ENCODE data around the gene CRYL1.

DNA sequence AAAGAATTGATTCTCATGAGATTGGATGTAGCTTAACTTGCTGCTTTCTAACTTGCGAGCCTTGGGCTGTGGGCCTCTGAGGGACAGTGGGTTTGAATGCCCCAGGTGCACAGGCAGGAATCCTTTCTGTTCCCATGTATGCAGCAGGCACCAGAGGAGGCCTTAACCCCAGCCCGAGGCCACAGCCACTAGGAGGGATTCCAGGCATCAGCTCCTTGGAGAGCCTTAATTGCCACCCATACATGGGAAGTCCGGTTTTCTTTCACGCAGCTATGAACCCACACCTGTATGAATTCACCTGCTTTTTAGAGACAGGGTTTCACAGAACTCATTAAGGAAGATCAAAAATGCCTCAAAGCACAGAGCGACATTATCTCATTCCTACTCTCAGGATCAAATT is 117.9 kb downstream of the CRYL1 start:
- TF ChIP-seq, protein P1, sequence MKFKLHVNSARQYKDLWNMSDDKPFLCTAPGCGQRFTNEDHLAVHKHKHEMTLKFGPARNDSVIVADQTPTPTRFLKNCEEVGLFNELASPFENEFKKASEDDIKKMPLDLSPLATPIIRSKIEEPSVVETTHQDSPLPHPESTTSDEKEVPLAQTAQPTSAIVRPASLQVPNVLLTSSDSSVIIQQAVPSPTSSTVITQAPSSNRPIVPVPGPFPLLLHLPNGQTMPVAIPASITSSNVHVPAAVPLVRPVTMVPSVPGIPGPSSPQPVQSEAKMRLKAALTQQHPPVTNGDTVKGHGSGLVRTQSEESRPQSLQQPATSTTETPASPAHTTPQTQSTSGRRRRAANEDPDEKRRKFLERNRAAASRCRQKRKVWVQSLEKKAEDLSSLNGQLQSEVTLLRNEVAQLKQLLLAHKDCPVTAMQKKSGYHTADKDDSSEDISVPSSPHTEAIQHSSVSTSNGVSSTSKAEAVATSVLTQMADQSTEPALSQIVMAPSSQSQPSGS (CRISPR knock-in tag; IDR thresholded peaks at IDR 0.05): no peak
- TF ChIP-seq, protein P2, sequence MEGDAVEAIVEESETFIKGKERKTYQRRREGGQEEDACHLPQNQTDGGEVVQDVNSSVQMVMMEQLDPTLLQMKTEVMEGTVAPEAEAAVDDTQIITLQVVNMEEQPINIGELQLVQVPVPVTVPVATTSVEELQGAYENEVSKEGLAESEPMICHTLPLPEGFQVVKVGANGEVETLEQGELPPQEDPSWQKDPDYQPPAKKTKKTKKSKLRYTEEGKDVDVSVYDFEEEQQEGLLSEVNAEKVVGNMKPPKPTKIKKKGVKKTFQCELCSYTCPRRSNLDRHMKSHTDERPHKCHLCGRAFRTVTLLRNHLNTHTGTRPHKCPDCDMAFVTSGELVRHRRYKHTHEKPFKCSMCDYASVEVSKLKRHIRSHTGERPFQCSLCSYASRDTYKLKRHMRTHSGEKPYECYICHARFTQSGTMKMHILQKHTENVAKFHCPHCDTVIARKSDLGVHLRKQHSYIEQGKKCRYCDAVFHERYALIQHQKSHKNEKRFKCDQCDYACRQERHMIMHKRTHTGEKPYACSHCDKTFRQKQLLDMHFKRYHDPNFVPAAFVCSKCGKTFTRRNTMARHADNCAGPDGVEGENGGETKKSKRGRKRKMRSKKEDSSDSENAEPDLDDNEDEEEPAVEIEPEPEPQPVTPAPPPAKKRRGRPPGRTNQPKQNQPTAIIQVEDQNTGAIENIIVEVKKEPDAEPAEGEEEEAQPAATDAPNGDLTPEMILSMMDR (CRISPR knock-in tag; IDR thresholded peaks at IDR 0.05): no peak
- TF ChIP-seq JUNB (CRISPR knock-in tag; IDR thresholded peaks at IDR 0.05; ENCODE audit: borderline replicate concordance) (no peak), KDM5B (CRISPR knock-in tag; IDR thresholded peaks at IDR 0.05; ENCODE audit: borderline replicate concordance) (no peak)
- TF ChIP-seq, protein P3, sequence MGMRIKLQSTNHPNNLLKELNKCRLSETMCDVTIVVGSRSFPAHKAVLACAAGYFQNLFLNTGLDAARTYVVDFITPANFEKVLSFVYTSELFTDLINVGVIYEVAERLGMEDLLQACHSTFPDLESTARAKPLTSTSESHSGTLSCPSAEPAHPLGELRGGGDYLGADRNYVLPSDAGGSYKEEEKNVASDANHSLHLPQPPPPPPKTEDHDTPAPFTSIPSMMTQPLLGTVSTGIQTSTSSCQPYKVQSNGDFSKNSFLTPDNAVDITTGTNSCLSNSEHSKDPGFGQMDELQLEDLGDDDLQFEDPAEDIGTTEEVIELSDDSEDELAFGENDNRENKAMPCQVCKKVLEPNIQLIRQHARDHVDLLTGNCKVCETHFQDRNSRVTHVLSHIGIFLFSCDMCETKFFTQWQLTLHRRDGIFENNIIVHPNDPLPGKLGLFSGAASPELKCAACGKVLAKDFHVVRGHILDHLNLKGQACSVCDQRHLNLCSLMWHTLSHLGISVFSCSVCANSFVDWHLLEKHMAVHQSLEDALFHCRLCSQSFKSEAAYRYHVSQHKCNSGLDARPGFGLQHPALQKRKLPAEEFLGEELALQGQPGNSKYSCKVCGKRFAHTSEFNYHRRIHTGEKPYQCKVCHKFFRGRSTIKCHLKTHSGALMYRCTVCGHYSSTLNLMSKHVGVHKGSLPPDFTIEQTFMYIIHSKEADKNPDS (CRISPR knock-in tag; IDR thresholded peaks at IDR 0.05): no peak

Measured in HepG2 (cell line).